Liver (tissue), 3 donors: Measurements from ENCODE around the gene ALB.

Source experiments
- CTCF ChIP-seq: fragments of 150-350 bp; IDR thresholded peaks from 2 replicates; pipeline ENCODE4 v1.5.1; 2017; ENCODE audit warnings: improper control_type of control experiment, low read depth, low read length; ENCODE audit not compliant: missing input control
- TAF1 ChIP-seq: conservative IDR thresholded peaks from 2 replicates; pipeline ENCODE4 v1.6.1; 2016; ENCODE audit warnings: antibody characterized with exemption, mild to moderate bottlenecking
- TF ChIP-seq, protein P1 (sequence below): IDR thresholded peaks from 2 replicates; pipeline ENCODE4 v1.6.1; 2016; ENCODE audit warnings: antibody characterized with exemption
- donor health status: healthy.
- donor health status: healthy.

DNA sequence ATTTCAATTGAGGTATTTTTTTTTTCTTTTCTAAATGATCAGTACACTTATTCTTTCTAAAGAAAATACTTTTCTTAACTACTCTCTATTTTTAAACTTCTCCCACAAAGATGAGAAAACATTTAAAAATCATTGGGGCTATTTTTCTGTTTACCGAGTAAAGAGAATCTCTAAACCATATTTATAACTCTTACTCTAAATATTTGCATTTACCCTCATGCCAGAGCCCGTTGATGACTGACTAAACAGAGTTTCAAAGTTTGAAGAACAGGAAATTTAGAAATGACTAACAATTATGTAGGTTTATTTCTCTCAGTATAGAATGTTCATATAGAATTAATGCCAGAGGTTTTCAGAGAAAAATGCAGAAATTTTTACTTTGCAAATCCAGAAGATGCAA lies 2.7 kb upstream of the ALB start:
- no peak for TF ChIP-seq CTCF
- TF ChIP-seq TAF1: no peak
- TF ChIP-seq, protein P1, sequence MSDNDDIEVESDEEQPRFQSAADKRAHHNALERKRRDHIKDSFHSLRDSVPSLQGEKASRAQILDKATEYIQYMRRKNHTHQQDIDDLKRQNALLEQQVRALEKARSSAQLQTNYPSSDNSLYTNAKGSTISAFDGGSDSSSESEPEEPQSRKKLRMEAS: no peak
